Right atrium auricular region (tissue), 2 donors: Measurements from ENCODE around the gene PSTPIP1. TPM values are rescaled to one million over a fixed set of nuclear protein-coding genes. Genes with fewer than 3 reads are reported as not detected.

ENCODE experiments used
- DNase-seq: peaks from one replicate; pipeline ENCODE4 v3.0.0-alpha.2; 2019; ENCODE audit warnings: low spot score
- H3K27ac ChIP-seq, 2 donors: fragments of 200-600 bp; sonication (generic); 1 replicate in 1 of 2; 2 replicates in 1 of 2; pipeline ENCODE4 v1.5.1; 2016 to 2019
- H3K27me3 ChIP-seq, 2 donors: fragments of 200-600 bp; sonication (generic); one replicate each; pipeline versions ENCODE4 v1.5.1 to v1.6.0; 2017 to 2019
- H3K36me3 ChIP-seq: fragments of 200-600 bp; sonication (generic); one replicate; pipeline ENCODE4 v1.5.1; 2016
- H3K4me1 ChIP-seq, 2 donors: fragments of 200-600 bp; sonication (generic); one replicate each; pipeline versions ENCODE4 v1.5.1 to v1.6.0; 2017 to 2019
- H3K4me3 ChIP-seq, 2 donors: fragments of 200-600 bp; sonication (generic); 1 replicate in 1 of 2; 2 replicates in 1 of 2; pipeline ENCODE4 v1.5.1; 2017 to 2019; ENCODE audit warnings: mild to moderate bottlenecking in 1 of 2, moderate library complexity in 1 of 2
- H3K9me3 ChIP-seq, 2 donors: fragments of 200-600 bp; sonication (generic); one replicate each; pipeline ENCODE4 v1.5.1; 2019
- CTCF ChIP-seq, 2 donors: fragments of 200-600 bp; sonication (generic); IDR thresholded peaks; one replicate each; pipeline ENCODE4 v1.5.1; 2019; ENCODE audit warnings: antibody characterized with exemption in 2 of 2
- total RNA-seq, 2 donors: library from RNA; depleted of rRNA; stranded (reverse); fragments of >200 nt; gene quantifications; one replicate each; pipeline ENCODE4 v1.1.0, GENCODE V29; 2016

PSTPIP1 gene
- total RNA-seq, 2 donors from 2014 or later, result 1.9 to 2.3 TPM

GRCh38 chr15:77040673-77041072, 45.7 kb downstream of the PSTPIP1 start:
- no peaks in the 10 kb centered on the region for H3K27me3 ChIP-seq
- H3K4me1 ChIP-seq, result peaks cover 0 to 34% of the 10 kb centered on the region in 2 donors
- peaks cover 7% of the 10 kb centered on the region for H3K36me3 ChIP-seq
- no peak for TF ChIP-seq CTCF (IDR thresholded peaks at IDR 0.05)
- no peaks in the 10 kb centered on the region for H3K9me3 ChIP-seq
- no peak for DNase-seq
- H3K4me3 ChIP-seq, result no peak overlapping the region
- H3K27ac ChIP-seq, result no peak overlapping the region

DNA sequence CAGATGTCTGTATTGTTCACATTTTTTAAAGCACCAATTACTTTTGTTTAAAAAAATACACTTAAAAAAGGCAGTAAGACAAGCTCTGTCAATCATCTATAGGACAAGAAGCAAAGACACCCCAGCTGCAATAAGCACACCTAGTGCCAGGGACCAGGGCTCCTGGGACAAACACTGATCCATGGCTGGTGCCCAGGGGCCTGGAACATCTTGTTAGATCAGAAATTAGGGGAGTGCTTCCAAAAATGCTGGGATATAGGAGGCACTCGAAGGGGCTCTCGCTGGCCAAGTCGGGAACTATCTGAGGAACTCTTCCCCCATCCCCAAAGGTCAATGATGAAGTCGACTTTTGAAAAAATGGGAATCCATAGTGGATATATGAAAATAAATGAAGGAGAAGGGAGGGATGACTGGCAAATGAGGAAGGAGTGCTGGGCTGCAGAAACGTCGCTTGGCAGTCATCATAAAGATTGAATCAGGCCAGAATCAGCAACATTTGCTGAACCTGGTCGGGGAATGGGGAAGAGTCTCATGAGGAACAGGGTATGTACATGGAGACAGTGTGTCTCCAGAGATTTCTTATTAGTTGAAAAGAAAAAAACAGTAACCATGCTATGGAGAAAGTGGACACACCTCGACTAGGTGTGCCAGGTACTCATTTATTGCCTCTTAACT, 47.5 kb downstream of the PSTPIP1 start:
- H3K4me1 ChIP-seq, result peaks cover 0 to 34% of the 10 kb centered on the region in 2 donors
- peaks cover 24% of the 10 kb centered on the region for H3K36me3 ChIP-seq
- no peak overlapping the region for H3K4me3 ChIP-seq
- H3K27me3 ChIP-seq, result no peaks in the 10 kb centered on the region
- no peak overlapping the region for H3K27ac ChIP-seq
- no peaks in the 10 kb centered on the region for H3K9me3 ChIP-seq
- no peak for DNase-seq
- TF ChIP-seq CTCF (IDR thresholded peaks at IDR 0.05), result no peak

- Histone ChIP-seq H3K9me3 (no peaks in the 10 kb centered on the region), H3K27ac (no peak overlapping the region), H3K27me3 (no peaks in the 10 kb centered on the region), H3K4me3 (no peak overlapping the region), H3K4me1 (peaks cover 0 to 33% of the 10 kb centered on the region in 2 donors), H3K36me3 (peaks cover 24% of the 10 kb centered on the region)
- DNase-seq, result no peak
- no peak for TF ChIP-seq CTCF (IDR thresholded peaks at IDR 0.05)
Measured at GRCh38 chr15:77042955-77043920, 48.3 kb downstream of the PSTPIP1 start.

- Histone ChIP-seq H3K36me3 (peaks cover 24% of the 10 kb centered on the region), H3K27me3 (no peaks in the 10 kb centered on the region), H3K4me1 (peaks cover 0 to 21% of the 10 kb centered on the region in 2 donors), H3K9me3 (no peaks in the 10 kb centered on the region), H3K4me3 (no peak overlapping the region), H3K27ac (no peak overlapping the region)
- no peak for TF ChIP-seq CTCF (IDR thresholded peaks at IDR 0.05)
- peak; percentile 57 for DNase-seq
Measured at GRCh38 chr15:77044228-77045042, 49.5 kb downstream of the PSTPIP1 start.

DNA sequence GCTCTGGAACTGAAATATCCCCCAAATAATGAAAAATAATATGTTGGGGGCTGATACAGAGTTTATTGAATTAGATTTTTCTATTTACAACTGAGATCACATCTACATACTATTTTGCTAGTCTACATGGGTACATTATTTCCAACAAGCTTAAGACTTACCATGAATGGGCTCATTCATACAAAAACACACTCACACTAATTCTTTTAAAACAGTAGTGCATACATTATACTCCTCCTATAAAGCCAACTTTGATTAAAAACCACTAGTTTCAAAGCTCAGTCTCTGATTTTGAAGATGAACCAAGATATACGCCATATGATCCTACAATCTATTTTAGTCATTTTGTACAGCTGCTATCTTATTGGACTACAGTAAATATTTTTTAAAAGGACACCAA, 51.1 kb downstream of the PSTPIP1 start:
- H3K36me3 ChIP-seq, result peaks cover 26% of the 10 kb centered on the region
- no peaks in the 10 kb centered on the region for H3K9me3 ChIP-seq
- H3K4me3 ChIP-seq, result no peak overlapping the region

More for the DNA sequence above, 51.1 kb downstream of the PSTPIP1 start:
- peaks cover 0 to 12% of the 10 kb centered on the region in 2 donors for H3K4me1 ChIP-seq
- TF ChIP-seq CTCF (IDR thresholded peaks at IDR 0.05), result no peak
- DNase-seq, result no peak
- no peaks in the 10 kb centered on the region for H3K27me3 ChIP-seq
- H3K27ac ChIP-seq, result no peak overlapping the region
